ENCODE data around the gene SORCS2.

The SORCS2 gene

GRCh38 chr4:7487998-7488671 lies 295.8 kb downstream of the SORCS2 start:
- in situ Hi-C loops (cut with MboI; ENCODE audit: low sequenced_read_pairs), result no loop called here

DNA sequence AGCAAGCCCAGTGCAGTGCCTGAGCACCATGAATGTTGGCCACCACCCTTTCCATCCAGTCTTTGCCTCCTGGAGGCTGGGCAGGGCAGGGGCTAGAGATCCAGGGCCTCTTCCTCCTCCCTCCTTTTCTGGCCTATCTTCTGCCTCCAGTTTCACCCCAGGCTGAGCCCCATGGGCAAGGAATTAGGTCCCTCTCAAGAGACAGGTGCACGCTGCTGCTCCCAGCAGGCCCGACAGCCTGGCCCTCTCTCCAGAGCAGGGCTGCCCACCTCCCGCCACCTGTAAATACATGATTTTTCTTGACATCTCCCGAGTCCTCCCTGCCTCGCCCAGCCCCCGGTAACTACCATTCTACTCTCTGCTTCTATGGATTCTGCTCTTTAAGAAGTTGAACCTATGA lies 299.6 kb downstream of the SORCS2 start:
- in situ Hi-C loops (cut with MboI; ENCODE audit: low sequenced_read_pairs), result no loop called here

DNA sequence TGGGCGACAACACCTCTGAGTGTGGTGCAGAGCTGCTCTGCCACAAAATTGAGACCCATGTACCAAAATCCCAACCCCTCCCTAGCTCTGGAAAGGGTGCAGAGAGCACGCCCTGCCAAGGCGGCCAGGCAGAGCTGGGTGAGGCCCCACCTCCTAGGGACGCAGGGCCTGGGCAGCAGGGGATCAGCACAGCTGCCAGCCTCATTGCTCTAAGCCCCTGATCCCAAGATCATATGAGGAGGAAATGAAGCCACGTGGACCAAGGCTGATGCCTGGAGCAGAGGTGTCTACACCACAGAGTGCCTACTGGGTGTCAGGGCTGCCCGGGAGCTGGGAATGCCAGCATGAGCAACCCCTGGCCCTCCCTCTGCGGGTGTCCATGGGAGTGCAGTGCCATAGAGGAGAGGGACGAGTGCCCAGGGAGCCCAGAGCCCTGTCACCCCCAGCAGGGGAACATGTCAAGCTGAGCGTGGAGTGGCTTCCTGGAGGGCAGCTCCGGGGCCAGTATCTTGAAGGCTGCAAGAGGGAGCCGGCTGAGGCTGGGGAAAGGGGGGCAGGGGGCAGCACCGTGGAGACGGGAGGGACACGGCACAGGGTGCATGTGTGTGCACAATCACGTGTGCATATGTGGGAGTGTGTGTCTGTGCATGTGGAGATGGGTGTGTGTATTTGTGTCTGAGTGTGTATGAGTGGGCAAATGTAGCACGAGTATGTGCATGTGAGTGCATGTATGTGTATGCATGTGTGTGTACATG lies 306.3 kb downstream of the SORCS2 start:
- in situ Hi-C loops (cut with MboI; ENCODE audit: low sequenced_read_pairs), result no loop called here

GRCh38 chr4:7499661-7500060 lies 307.3 kb downstream of the SORCS2 start:
- in situ Hi-C loops (cut with MboI; ENCODE audit: low sequenced_read_pairs), result no loop called here

DNA sequence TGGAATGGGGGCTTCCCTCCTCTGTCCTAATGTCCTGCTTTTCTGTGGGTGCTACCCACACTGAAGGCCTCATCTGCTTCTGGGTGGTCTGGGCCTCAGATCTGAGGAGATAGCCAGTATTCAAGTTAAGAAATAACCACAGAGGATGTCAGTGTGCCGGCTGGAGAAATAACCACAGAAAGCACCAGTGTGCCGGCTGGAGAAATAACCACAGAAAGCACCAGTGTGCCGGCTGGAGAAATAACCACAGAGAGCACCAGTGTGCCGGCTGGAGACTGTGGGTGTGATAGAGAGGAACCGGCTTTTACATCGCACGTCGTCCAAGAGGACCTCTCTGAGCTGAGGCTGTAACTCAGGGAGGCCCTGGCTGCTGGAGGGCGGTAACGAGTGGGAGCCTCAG lies 308.1 kb downstream of the SORCS2 start:
- in situ Hi-C loops (cut with MboI; ENCODE audit: low sequenced_read_pairs), result no loop called here

DNA sequence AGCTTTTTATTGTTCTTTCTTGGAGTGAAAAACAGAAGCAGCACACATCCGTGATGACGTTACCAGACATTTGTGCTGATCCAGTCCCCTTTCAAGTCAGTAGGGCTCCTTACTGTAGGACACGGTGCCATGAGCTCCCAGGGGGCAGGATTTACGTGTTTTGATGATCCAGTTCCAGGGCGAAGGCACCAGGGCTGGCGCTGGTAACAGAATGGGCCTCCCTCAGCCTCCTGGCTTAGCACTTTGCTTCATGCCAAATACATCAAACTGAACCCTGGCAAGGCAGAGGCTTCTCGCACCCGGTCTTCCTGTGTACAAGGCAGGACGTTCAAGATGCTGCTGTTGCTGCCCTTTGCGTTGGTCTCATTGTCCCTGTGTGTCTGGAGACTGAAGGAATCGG lies 309.0 kb downstream of the SORCS2 start:
- in situ Hi-C loops (cut with MboI; ENCODE audit: low sequenced_read_pairs), result no loop called here

DNA sequence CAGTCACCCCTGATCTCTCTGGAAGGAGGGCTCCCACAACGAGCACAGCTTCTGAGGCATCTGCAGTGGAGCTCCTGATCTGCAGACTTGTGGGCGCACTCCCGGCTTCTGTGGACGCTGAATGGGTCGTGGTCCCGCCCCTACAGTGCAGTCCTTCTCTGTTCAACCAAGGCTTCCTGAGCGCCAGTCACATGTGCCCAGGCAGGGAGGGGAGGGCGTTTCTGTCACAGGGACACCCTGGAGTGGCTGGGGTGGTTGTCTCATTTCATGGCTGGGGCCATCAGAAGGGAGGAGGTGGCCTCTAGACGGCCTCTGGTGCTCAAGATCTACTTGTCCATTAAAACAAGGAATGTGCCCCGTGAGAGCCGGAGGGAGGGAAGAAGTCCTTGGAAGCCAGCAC lies 309.5 kb downstream of the SORCS2 start:
- in situ Hi-C loops (cut with MboI; ENCODE audit: low sequenced_read_pairs), result no loop called here

DNA sequence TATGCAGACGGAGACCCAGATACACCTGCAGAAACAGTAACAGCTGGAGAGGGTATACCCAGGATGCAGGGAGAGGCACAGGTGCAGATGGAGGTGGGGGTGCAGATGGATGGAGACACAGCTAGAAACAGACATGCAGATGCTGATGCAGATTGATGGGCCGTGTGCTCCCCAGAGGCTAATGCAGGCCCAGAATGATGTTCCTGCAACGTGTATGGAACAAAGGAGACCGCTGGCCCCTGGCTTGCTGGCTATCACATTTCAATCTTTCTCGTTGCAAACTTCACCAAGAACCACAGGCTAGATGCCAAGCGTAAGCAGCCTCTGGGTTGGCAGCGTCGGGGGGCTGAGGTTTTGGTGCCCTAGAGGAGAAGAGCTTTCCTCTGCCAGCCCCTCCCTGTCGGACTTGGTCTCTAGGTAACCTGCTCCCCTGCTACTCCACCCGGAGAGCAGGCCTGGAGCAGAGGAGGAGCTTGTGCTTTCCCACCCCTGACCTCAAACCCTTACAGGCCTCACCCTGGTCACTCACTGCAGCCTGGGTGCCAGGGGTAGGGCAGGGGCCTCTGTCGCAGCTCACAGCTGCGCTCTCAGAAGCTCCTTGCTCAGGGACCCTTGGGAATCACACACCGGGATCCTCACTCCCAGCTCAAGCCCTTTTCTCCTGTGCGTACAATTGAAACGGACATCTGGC lies 311.4 kb downstream of the SORCS2 start:
- in situ Hi-C loops (cut with MboI; ENCODE audit: low sequenced_read_pairs), result no loop called here

DNA sequence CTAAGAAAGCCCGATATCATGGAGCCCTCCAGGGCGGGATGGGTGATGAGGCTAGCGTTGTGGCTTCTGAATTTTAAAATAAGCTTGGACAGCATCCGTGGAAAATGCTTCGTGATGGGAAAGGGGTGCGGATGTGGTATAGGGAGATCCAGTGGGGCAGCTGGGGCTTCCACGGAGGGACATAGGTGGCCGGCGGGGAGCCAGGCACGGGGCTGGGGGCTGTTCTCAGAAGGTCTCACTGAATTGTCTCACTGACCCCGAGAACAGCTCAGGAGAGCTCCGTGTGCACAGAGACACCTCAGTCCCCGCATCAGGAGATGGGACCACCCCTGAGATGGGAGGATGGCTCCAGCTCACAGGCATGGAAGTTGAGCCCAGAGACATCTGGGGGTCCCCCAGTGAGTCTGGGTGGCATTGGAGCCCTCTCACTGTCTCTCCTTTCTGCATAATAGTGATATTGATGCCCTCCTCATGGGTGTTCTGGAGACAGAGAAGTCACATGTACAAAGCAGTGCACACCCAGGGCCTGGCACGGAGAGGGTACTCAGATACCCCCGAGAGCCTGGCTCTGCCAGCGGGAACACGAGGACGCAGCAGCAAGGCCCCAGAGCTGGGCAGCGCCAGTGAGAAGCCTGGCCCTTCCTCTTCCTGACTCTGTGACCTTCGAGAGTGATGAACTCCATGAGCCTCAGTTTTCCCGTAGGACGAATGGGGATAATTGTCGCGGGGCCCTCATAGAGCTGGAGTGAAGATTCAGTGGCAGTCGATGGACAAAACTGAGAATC lies 313.0 kb downstream of the SORCS2 start:
- in situ Hi-C loops (cut with MboI; ENCODE audit: low sequenced_read_pairs), result no loop called here

- in situ Hi-C loops (cut with MboI; ENCODE audit: low sequenced_read_pairs), result no loop called here
Measured at GRCh38 chr4:7506119-7506518, 313.8 kb downstream of the SORCS2 start.

DNA sequence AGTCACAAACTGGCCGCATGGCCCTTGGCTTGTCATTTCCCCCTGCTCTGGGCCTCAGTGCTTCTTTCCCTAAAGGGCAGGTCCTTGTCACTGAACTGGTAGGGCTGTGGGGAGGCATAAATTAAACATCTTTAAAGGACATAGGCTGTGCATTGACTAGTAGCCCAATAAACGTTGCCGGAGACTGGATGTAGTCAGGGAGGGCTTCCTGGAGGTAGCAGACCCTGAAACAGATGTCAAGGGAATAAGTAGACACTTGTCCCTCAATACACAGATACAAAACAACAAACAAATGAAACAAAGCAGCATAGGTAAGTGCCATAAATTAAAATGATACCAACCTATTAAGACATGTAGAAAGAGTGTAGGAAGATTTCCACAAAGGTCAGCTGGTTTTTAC lies 314.2 kb downstream of the SORCS2 start:
- in situ Hi-C loops (cut with MboI; ENCODE audit: low sequenced_read_pairs), result no loop called here

- in situ Hi-C loops (cut with MboI; ENCODE audit: low sequenced_read_pairs), result no loop called here
Measured at GRCh38 chr4:7507381-7507780, 315.0 kb downstream of the SORCS2 start.

- in situ Hi-C loops (cut with MboI; ENCODE audit: low sequenced_read_pairs), result no loop called here
Measured at GRCh38 chr4:7510066-7510465, 317.7 kb downstream of the SORCS2 start.

- in situ Hi-C loops (cut with MboI; ENCODE audit: low sequenced_read_pairs), result no loop called here
Measured at GRCh38 chr4:7510538-7510937, 318.2 kb downstream of the SORCS2 start.

- in situ Hi-C loops (cut with MboI; ENCODE audit: low sequenced_read_pairs), result no loop called here
Measured at GRCh38 chr4:7511525-7511924, 319.2 kb downstream of the SORCS2 start.

- in situ Hi-C loops (cut with MboI; ENCODE audit: low sequenced_read_pairs), result no loop called here
Measured at GRCh38 chr4:7512428-7512827, 320.1 kb downstream of the SORCS2 start.

- in situ Hi-C loops (cut with MboI; ENCODE audit: low sequenced_read_pairs), result no loop called here
Measured at GRCh38 chr4:7512946-7513345, 320.6 kb downstream of the SORCS2 start.

GRCh38 chr4:7513671-7514070 lies 321.3 kb downstream of the SORCS2 start:
- in situ Hi-C loops (cut with MboI; ENCODE audit: low sequenced_read_pairs), result no loop called here

GRCh38 chr4:7514281-7514680 lies 321.9 kb downstream of the SORCS2 start:
- in situ Hi-C loops (cut with MboI; ENCODE audit: low sequenced_read_pairs), result no loop called here

- in situ Hi-C loops (cut with MboI; ENCODE audit: low sequenced_read_pairs), result no loop called here
Measured at GRCh38 chr4:7514789-7515188, 322.5 kb downstream of the SORCS2 start.

GRCh38 chr4:7515390-7515902 lies 323.1 kb downstream of the SORCS2 start:
- in situ Hi-C loops (cut with MboI; ENCODE audit: low sequenced_read_pairs), result no loop called here
